Measurements from ENCODE around the gene ARHGAP4.

Gene ARHGAP4

DNA sequence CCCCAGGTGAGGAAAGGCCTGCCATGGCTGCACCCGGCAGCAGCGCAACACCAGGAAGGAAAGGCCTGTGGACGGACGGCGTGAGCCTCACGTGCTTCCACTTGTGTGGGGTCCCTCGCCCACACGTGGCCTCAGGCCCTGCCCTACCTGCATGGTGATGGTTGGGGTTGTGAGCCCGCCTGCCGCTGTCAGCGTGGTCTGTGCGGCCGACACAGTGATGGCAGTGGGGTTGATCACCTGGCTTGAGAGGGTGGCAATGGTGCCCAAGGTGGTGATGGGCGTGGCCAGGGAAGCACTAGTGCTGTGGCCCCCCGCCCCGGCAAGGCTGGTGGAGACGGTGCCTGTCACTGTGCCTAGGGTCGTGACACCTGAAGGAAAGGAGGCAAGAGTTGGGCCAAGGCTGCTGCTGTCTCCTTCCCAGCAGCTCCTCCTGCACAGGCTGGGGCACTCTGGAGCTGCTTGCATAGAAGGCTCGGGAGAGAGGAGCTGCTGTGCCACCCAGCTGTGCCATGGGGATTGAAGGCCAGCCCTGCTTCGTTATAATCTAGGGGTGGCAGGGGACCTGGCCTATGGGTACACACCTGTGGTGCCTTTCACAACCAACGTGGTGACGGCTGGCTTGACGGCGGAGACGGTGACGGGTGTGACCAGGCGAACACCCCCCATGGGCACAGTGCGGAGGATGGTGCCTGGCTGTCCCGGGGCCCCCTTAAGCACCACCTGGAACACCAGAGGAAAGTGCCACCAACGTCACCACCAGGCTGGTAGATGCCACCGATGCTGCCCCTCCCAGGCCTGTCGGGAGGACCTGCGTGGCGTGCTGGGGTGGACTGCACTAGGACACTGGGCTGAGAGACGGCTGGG lies 30.2 kb upstream of the ARHGAP4 start:
- Histone ChIP-seq H4K20me1 (ENCODE audit: insufficient read depth, low read length) (no peaks in the 10 kb centered on the region), H3K36me3 (ENCODE audit: insufficient read depth, low read length) (peaks cover 97% of the 10 kb centered on the region), H3K4me1 (ENCODE audit: insufficient read depth, low read length, severe bottlenecking) (no peaks in the 10 kb centered on the region), H3F3A (ENCODE audit: insufficient read depth, low read length) (no peaks in the 10 kb centered on the region), H3K9me3 (ENCODE audit: low read length) (no peaks in the 10 kb centered on the region), H3K9ac (ENCODE audit: low read length) (no peak overlapping the region), H3K27me3 (ENCODE audit: insufficient read depth, low read length) (no peaks in the 10 kb centered on the region), H3K4me3 (ENCODE audit: low read depth, low read length, poor library complexity, severe bottlenecking) (no peak overlapping the region), H2AFZ (ENCODE audit: low read length) (no peak overlapping the region), H3K79me2 (ENCODE audit: insufficient read depth, low read length) (no peaks in the 10 kb centered on the region), H3K27ac (ENCODE audit: low read depth, low read length, poor library complexity, severe bottlenecking) (peak overlapping the region; percentile 43), H3K4me2 (ENCODE audit: low read length) (no peak overlapping the region), H3K9me2 (ENCODE audit: low read depth, low read length) (no peaks in the 10 kb centered on the region)
- TF ChIP-seq, protein P1, sequence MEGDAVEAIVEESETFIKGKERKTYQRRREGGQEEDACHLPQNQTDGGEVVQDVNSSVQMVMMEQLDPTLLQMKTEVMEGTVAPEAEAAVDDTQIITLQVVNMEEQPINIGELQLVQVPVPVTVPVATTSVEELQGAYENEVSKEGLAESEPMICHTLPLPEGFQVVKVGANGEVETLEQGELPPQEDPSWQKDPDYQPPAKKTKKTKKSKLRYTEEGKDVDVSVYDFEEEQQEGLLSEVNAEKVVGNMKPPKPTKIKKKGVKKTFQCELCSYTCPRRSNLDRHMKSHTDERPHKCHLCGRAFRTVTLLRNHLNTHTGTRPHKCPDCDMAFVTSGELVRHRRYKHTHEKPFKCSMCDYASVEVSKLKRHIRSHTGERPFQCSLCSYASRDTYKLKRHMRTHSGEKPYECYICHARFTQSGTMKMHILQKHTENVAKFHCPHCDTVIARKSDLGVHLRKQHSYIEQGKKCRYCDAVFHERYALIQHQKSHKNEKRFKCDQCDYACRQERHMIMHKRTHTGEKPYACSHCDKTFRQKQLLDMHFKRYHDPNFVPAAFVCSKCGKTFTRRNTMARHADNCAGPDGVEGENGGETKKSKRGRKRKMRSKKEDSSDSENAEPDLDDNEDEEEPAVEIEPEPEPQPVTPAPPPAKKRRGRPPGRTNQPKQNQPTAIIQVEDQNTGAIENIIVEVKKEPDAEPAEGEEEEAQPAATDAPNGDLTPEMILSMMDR (IDR thresholded peaks at IDR 0.05; ENCODE audit: low read length): no peak
- TF ChIP-seq EZH2 (IDR thresholded peaks at IDR 0.05; ENCODE audit: borderline replicate concordance, low read length): no peak

DNA sequence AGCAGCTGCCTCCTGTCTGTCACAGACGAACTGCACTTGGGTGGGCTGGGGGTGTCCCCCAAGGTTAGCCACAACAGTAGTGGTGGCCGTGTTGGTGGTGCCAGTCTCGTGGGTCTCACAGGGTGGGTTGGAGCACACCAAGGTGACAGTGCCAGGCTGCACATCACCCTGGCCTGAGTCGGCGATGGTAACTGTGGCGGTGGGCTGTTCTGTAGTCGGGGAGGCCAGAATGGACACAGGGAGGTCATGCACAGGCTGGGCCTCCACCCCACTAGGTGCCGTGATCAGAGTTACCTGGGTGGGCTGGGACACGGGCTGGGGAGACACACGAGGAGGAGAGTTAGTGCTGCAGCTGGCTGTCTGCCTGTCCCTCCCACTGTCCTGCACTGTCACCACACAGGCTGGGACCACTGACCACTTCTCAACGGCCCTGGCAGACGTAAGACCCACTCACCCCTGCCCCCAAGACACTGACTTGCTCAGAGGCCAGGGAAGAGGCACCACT lies 29.2 kb upstream of the ARHGAP4 start:
- no peak overlapping the region for H2AFZ ChIP-seq (ENCODE audit: low read length)
- H3K36me3 ChIP-seq (ENCODE audit: insufficient read depth, low read length): peaks cover 98% of the 10 kb centered on the region
- H3K79me2 ChIP-seq (ENCODE audit: insufficient read depth, low read length): no peaks in the 10 kb centered on the region
- no peak for TF ChIP-seq EZH2 (IDR thresholded peaks at IDR 0.05; ENCODE audit: borderline replicate concordance, low read length)
- TF ChIP-seq, protein P1 (IDR thresholded peaks at IDR 0.05; ENCODE audit: low read length): no peak
- no peaks in the 10 kb centered on the region for H3K4me1 ChIP-seq (ENCODE audit: insufficient read depth, low read length, severe bottlenecking)
- no peaks in the 10 kb centered on the region for H4K20me1 ChIP-seq (ENCODE audit: insufficient read depth, low read length)
- H3K9me2 ChIP-seq (ENCODE audit: low read depth, low read length): no peaks in the 10 kb centered on the region
- no peaks in the 10 kb centered on the region for H3K27me3 ChIP-seq (ENCODE audit: insufficient read depth, low read length)
- H3F3A ChIP-seq (ENCODE audit: insufficient read depth, low read length): no peaks in the 10 kb centered on the region
- H3K27ac ChIP-seq (ENCODE audit: low read depth, low read length, poor library complexity, severe bottlenecking): peak overlapping the region; percentile 43
- no peak overlapping the region for H3K4me3 ChIP-seq (ENCODE audit: low read depth, low read length, poor library complexity, severe bottlenecking)
- H3K9ac ChIP-seq (ENCODE audit: low read length): no peak overlapping the region
- H3K9me3 ChIP-seq (ENCODE audit: low read length): no peaks in the 10 kb centered on the region
- H3K4me2 ChIP-seq (ENCODE audit: low read length): no peak overlapping the region

DNA sequence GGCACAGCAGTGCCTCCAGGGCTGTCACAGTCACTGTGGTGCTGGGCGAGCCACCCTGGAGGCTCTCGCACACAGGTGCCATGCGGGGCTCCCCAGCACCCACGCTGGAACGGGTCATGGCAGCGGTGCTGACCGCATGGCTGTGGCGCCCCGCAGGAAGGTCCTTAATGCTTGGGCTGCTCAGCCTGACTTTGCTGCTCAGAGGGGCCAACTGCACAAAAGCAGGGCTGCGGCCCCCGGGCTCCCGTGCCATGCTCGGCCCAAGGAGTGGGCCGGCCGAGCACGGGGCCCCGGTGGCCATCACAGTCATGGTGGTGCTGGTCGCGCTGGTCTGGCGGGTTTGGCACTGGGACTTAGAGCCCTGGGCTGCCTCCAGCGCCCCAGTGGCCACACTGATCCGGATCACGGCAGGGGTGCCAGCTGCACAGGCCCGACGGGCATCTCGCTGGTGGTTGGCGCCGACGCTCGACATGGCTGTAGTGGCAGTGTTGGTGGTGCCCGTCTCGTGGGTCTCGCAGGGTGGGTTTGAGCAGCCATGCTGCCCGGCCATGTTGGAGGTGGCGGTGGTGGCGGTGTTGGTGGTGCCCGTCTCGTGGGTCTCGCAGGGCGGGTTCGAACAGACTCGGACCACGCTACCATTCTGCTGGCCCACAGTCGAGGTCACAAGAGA lies 28.6 kb upstream of the ARHGAP4 start:
- Histone ChIP-seq H3K27ac (ENCODE audit: low read depth, low read length, poor library complexity, severe bottlenecking) (no peak overlapping the region), H3F3A (ENCODE audit: insufficient read depth, low read length) (no peaks in the 10 kb centered on the region), H3K79me2 (ENCODE audit: insufficient read depth, low read length) (no peaks in the 10 kb centered on the region), H3K4me3 (ENCODE audit: low read depth, low read length, poor library complexity, severe bottlenecking) (no peak overlapping the region), H3K9me2 (ENCODE audit: low read depth, low read length) (no peaks in the 10 kb centered on the region), H4K20me1 (ENCODE audit: insufficient read depth, low read length) (no peaks in the 10 kb centered on the region), H3K4me1 (ENCODE audit: insufficient read depth, low read length, severe bottlenecking) (no peaks in the 10 kb centered on the region), H3K36me3 (ENCODE audit: insufficient read depth, low read length) (peaks cover 98% of the 10 kb centered on the region), H3K27me3 (ENCODE audit: insufficient read depth, low read length) (no peaks in the 10 kb centered on the region), H3K4me2 (ENCODE audit: low read length) (no peak overlapping the region), H3K9me3 (ENCODE audit: low read length) (no peaks in the 10 kb centered on the region), H2AFZ (ENCODE audit: low read length) (no peak overlapping the region), H3K9ac (ENCODE audit: low read length) (no peak overlapping the region)
- TF ChIP-seq, protein P1 (IDR thresholded peaks at IDR 0.05; ENCODE audit: low read length): no peak
- TF ChIP-seq EZH2 (IDR thresholded peaks at IDR 0.05; ENCODE audit: borderline replicate concordance, low read length): no peak
